ENCODE measurements around the gene DLX5. TPM values are rescaled to one million over a fixed set of nuclear protein-coding genes. Genes with fewer than 3 reads are reported as not detected.

DLX5 gene
- total RNA-seq, 1 donor from 2014 or later = 0.27 TPM

- Mint-ChIP-seq H3K27ac (ENCODE audit: unreplicated experiment) (no peak overlapping the region), H3K4me3 (ENCODE audit: unreplicated experiment) (no peak overlapping the region), H3K36me3 (ENCODE audit: low read depth) (peaks cover 6% of the 10 kb centered on the region), H3K4me1 (ENCODE audit: low read depth) (peaks cover 15% of the 10 kb centered on the region), H3K27me3 (ENCODE audit: low read depth) (peaks cover 93% of the 10 kb centered on the region), H3K9me3 (ENCODE audit: low read depth) (no peaks in the 10 kb centered on the region)
- DNase-seq (ENCODE audit: low spot score) = no peak
- no peak for TF ChIP-seq CTCF (IDR thresholded peaks at IDR 0.05)
Observed at GRCh38 chr7:96997512-96998032, 27.1 kb downstream of the DLX5 start.

- H3K4me3 Mint-ChIP-seq (ENCODE audit: unreplicated experiment) = no peak overlapping the region
- no peaks in the 10 kb centered on the region for H3K9me3 Mint-ChIP-seq (ENCODE audit: low read depth)
- peaks cover 15% of the 10 kb centered on the region for H3K4me1 Mint-ChIP-seq (ENCODE audit: low read depth)
- peaks cover 6% of the 10 kb centered on the region for H3K36me3 Mint-ChIP-seq (ENCODE audit: low read depth)
- no peak for DNase-seq (ENCODE audit: low spot score)
- H3K27ac Mint-ChIP-seq (ENCODE audit: unreplicated experiment) = no peak overlapping the region
- H3K27me3 Mint-ChIP-seq (ENCODE audit: low read depth) = peaks cover 93% of the 10 kb centered on the region
- no peak for TF ChIP-seq CTCF (IDR thresholded peaks at IDR 0.05)
Observed at GRCh38 chr7:96996958-96997511, 27.6 kb downstream of the DLX5 start.

GRCh38 chr7:96996111-96996957, 28.3 kb downstream of the DLX5 start:
- Mint-ChIP-seq H3K27ac (ENCODE audit: unreplicated experiment) (no peak overlapping the region), H3K4me3 (ENCODE audit: unreplicated experiment) (no peak overlapping the region), H3K27me3 (ENCODE audit: low read depth) (peaks cover 94% of the 10 kb centered on the region), H3K4me1 (ENCODE audit: low read depth) (peaks cover 15% of the 10 kb centered on the region), H3K9me3 (ENCODE audit: low read depth) (no peaks in the 10 kb centered on the region), H3K36me3 (ENCODE audit: low read depth) (peaks cover 6% of the 10 kb centered on the region)
- TF ChIP-seq CTCF (IDR thresholded peaks at IDR 0.05) = no peak
- DNase-seq (ENCODE audit: low spot score) = no peak

- TF ChIP-seq CTCF (IDR thresholded peaks at IDR 0.05) = no peak
- DNase-seq (ENCODE audit: low spot score) = no peak
- no peak overlapping the region for H3K4me3 Mint-ChIP-seq (ENCODE audit: unreplicated experiment)
- H3K36me3 Mint-ChIP-seq (ENCODE audit: low read depth) = peaks cover 6% of the 10 kb centered on the region
- H3K27ac Mint-ChIP-seq (ENCODE audit: unreplicated experiment) = no peak overlapping the region
- no peaks in the 10 kb centered on the region for H3K9me3 Mint-ChIP-seq (ENCODE audit: low read depth)
- H3K4me1 Mint-ChIP-seq (ENCODE audit: low read depth) = peaks cover 15% of the 10 kb centered on the region
- H3K27me3 Mint-ChIP-seq (ENCODE audit: low read depth) = peaks cover 90% of the 10 kb centered on the region
Observed at GRCh38 chr7:96995406-96996110, 29.1 kb downstream of the DLX5 start.

GRCh38 chr7:96993980-96994379, 30.7 kb downstream of the DLX5 start:
- Mint-ChIP-seq H3K9me3 (ENCODE audit: low read depth) (no peaks in the 10 kb centered on the region), H3K27me3 (ENCODE audit: low read depth) (peaks cover 87% of the 10 kb centered on the region), H3K36me3 (ENCODE audit: low read depth) (peaks cover 6% of the 10 kb centered on the region), H3K4me3 (ENCODE audit: unreplicated experiment) (no peak overlapping the region), H3K4me1 (ENCODE audit: low read depth) (peaks cover 15% of the 10 kb centered on the region), H3K27ac (ENCODE audit: unreplicated experiment) (no peak overlapping the region)
- TF ChIP-seq CTCF (IDR thresholded peaks at IDR 0.05) = no peak
- DNase-seq (ENCODE audit: low spot score) = no peak
